Measurements from ENCODE around the gene ERO1A.

ERO1A gene

DNA sequence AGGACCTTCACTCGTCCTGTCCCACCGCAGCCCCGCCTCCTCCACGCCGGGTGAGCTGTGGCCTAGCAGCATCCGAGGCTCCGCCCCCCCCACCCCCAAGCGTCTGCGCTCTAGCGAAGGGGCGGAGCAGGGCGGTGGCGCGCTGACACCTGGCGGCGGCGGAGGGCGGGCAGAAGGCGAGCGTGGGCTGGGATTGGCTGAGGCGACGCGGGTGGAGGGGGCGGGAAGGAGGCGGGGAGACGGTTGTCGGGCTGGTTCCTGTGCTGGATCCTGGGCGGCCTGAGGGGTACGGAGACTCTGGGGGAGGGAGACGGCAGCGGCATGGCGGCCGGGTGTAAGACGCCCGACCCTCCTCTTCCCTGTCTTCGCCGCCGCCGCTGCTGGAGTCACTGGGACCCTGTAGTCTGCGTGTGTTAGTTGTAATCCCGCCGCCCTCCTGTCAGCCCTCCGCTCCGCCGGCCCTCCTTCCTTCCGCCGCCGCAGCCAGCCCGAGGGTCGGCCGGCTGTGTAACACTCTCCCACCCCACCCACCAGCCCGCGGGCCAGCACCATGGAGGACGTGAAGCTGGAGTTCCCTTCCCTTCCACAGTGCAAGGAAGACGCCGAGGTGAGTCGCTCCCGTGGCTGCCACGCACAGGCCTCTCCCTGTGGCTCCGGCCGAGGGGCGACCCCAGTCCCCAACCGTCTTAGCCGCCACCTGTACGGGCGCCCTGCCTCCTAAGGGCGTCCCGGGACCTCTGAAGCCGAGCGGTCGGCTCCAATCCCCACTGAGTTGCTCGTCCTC, 34.8 kb upstream of the ERO1A start, which contains the start of gene STYX (continued):
- TF ChIP-seq ZSCAN30 (tag by site-specific recombination; IDR thresholded peaks at IDR 0.05): 0 out of 2 replicates have a peak, but pooled peaks have one; percentile 30
- peak; percentile 71; the same call in 1 of the 2 replicates for TF ChIP-seq ZBTB7A (tag by site-specific recombination; IDR thresholded peaks at IDR 0.05; ENCODE audit: low read depth)
- 0 out of 2 replicates have a peak, but pooled peaks have one; percentile 50 for TF ChIP-seq ZNF610 (tag by site-specific recombination; IDR thresholded peaks at IDR 0.05; ENCODE audit: borderline replicate concordance)
- no peak for TF ChIP-seq HOXA7 (CRISPR knock-in tag; IDR thresholded peaks at IDR 0.05; ENCODE audit: borderline replicate concordance)
- peak; percentile 75 for TF ChIP-seq ZFP37 (tag by site-specific recombination; IDR thresholded peaks at IDR 0.05)
- peak; percentile 98 for TF ChIP-seq SP3 (tag by site-specific recombination; IDR thresholded peaks at IDR 0.05)
- peak; percentile 37; the same call in 1 of the 2 replicates for TF ChIP-seq PRDM10 (tag by site-specific recombination; IDR thresholded peaks at IDR 0.05)
- TF ChIP-seq, protein P1, sequence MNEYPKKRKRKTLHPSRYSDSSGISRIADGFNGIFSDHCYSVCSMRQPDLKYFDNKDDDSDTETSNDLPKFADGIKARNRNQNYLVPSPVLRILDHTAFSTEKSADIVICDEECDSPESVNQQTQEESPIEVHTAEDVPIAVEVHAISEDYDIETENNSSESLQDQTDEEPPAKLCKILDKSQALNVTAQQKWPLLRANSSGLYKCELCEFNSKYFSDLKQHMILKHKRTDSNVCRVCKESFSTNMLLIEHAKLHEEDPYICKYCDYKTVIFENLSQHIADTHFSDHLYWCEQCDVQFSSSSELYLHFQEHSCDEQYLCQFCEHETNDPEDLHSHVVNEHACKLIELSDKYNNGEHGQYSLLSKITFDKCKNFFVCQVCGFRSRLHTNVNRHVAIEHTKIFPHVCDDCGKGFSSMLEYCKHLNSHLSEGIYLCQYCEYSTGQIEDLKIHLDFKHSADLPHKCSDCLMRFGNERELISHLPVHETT (tag by site-specific recombination; IDR thresholded peaks at IDR 0.05): peak; percentile 57; the same call in 1 of the 2 replicates
- 0 out of 2 replicates have a peak, but pooled peaks have one; percentile 29 for TF ChIP-seq ZNF2 (tag by site-specific recombination; IDR thresholded peaks at IDR 0.05)
- TF ChIP-seq ZNF366 (tag by site-specific recombination; conservative IDR thresholded peaks at IDR 0.05): peak; percentile 36; the same call in 1 of the 2 replicates
- peak; percentile 97 for TF ChIP-seq SP2 (tag by site-specific recombination; IDR thresholded peaks at IDR 0.05)
- TF ChIP-seq ZBTB11 (tag by site-specific recombination; conservative IDR thresholded peaks at IDR 0.05; ENCODE audit: low read depth): peak; percentile 73
- TF ChIP-seq YY1 (tag by site-specific recombination; IDR thresholded peaks at IDR 0.05): peak; percentile 84
- TF ChIP-seq OVOL3 (tag by site-specific recombination; IDR thresholded peaks at IDR 0.05): no peak
- TF ChIP-seq, protein P2, sequence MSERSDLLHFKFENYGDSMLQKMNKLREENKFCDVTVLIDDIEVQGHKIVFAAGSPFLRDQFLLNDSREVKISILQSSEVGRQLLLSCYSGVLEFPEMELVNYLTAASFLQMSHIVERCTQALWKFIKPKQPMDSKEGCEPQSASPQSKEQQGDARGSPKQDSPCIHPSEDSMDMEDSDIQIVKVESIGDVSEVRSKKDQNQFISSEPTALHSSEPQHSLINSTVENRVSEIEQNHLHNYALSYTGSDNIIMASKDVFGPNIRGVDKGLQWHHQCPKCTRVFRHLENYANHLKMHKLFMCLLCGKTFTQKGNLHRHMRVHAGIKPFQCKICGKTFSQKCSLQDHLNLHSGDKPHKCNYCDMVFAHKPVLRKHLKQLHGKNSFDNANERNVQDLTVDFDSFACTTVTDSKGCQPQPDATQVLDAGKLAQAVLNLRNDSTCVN (tag by site-specific recombination; optimal IDR thresholded peaks at IDR 0.05): peak; percentile 60
- TF ChIP-seq ZNF138 (tag by site-specific recombination; IDR thresholded peaks at IDR 0.05; ENCODE audit: borderline replicate concordance): no peak
- peak; percentile 83 for TF ChIP-seq ZNF398 (tag by site-specific recombination; IDR thresholded peaks at IDR 0.05)
- TF ChIP-seq ZNF341 (tag by site-specific recombination; IDR thresholded peaks at IDR 0.05; ENCODE audit: low read depth): peak; percentile 69
- TF ChIP-seq KLF1 (tag by site-specific recombination; IDR thresholded peaks at IDR 0.05): peak; percentile 69; the same call in 1 of the 2 replicates
- peak; percentile 96 for TF ChIP-seq EGR2 (tag by site-specific recombination; IDR thresholded peaks at IDR 0.05; ENCODE audit: low read depth)
- TF ChIP-seq ZNF423 (tag by site-specific recombination; IDR thresholded peaks at IDR 0.05): no peak
- peak; percentile 98 for TF ChIP-seq ZBTB20 (tag by site-specific recombination; IDR thresholded peaks at IDR 0.05)
- TF ChIP-seq ZBTB10 (tag by site-specific recombination; IDR thresholded peaks at IDR 0.05): peak; percentile 66; the same call in 1 of the 2 replicates
- peak; percentile 79; the same call in 1 of the 2 replicates for TF ChIP-seq ZNF391 (tag by site-specific recombination; IDR thresholded peaks at IDR 0.05; ENCODE audit: borderline replicate concordance, low read depth)

Measured in HEK293 (cell line).